TTC549 (cell line): Measurements from ENCODE around the gene TOR3A.

Experiments
- FAIRE-seq: peaks from 2 replicates; lab custom pipeline; 2012; peaks lifted over from hg19 to GRCh38; lab: Jason Lieb, UNC

TOR3A gene

DNA sequence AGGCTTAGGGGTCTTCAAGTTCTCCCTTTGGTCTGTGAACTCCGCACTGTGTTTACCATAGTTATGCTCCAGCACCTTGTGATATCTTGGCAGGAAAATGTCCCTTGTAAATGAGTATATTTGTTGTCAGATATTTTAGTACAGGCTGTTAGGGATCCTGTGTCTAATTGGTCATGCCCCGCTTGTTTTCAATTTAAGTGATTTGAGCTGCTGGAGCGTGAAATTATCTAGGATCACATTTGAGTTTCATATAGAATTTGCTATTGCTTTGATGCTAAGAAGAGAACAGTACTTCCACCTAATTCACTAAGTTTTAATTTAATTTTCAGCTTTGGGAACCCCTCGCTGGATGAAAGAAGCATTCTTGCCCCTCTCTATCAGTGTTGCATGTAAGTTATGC is 15.4 kb upstream of the TOR3A start:
- no peak for FAIRE-seq

DNA sequence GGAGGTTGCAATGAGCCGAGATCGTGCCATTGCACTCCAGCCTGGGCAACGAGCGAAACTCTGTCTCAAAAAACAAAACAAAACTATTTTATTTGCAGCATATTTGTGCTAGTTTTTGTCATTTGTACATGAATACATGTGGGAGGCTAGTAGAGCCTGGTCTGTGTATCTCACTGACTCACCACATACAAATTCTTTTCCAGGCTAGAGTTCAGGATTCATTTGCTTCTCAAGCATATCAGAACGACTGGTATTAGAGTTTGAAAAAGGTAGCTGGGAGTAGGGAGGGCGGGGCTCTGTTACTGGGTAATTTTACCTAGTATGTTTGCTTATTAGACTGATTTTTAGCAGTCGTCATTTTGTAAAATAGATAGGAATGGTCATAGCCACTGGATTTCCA is 4.5 kb upstream of the TOR3A start:
- FAIRE-seq = no peak

DNA sequence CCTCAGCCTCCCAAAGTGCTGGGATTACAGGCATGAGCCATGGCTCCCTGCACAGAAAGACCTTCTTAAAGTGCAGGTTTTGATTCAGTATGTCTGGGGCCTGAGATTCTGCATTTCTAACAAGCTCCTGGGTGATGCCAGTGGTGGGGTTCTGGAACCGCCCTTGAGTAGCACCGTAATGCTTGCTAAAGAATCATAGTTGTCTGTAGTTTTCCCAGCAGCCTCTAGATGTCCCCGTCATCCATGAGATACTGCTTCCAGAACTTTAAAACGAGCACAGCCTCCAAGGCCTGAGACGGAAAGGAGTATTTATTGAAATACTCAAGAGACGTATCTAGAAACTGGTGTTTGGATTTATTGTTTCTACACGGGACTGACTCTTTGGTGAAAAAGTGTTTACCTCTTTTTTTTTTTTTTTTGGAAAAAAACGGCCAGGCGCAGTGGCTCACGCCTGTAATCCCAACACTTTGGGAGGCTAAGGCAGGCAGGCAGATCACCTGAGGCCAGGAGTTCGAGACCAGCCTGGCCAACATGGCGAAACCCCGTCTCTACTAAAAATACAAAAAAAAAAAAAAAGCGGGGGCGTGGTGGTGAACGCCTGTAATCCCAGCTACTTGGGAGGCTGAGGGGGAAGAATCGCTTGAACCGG is 2.6 kb upstream of the TOR3A start:
- FAIRE-seq = peak; percentile 98

DNA sequence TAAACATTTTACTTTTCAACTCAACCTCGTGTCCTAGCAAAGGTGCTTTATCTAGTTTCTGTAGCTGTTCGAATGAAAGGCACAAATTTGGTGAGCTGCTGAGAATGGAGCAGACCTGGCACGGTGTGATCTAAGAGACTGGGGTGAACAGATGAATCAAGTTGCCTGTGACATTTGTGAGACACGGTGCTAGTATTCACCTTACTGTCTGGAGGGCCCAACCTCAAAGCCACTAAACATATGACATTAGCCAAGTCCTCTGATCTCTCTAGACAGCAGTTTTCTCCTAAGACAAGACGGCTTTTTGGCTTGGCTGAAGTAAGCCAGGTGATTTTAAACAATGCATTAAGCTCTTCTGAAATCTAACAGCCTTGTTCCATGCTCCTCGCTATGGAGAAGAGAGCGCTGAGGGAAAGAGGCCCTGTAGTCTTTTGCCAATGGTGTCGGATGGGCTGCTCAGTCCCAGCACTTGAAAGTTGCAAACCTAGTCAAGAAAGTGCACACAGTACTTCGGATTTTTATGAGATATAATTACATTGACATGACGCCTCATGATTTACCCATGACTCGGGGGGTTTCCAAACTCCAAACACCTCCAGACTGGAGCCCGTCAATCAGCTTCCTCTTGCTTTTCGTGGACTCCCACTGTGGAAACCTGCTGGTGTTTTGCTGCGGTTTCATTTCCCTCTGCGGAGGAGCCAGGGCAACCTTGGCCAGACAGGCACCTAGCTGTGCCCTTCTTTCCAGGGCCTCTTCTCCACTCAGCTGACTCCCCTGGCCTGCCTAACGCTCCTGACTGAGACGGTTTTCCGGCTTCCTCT is 794 bp upstream of the TOR3A start:
- no peak for FAIRE-seq

DNA sequence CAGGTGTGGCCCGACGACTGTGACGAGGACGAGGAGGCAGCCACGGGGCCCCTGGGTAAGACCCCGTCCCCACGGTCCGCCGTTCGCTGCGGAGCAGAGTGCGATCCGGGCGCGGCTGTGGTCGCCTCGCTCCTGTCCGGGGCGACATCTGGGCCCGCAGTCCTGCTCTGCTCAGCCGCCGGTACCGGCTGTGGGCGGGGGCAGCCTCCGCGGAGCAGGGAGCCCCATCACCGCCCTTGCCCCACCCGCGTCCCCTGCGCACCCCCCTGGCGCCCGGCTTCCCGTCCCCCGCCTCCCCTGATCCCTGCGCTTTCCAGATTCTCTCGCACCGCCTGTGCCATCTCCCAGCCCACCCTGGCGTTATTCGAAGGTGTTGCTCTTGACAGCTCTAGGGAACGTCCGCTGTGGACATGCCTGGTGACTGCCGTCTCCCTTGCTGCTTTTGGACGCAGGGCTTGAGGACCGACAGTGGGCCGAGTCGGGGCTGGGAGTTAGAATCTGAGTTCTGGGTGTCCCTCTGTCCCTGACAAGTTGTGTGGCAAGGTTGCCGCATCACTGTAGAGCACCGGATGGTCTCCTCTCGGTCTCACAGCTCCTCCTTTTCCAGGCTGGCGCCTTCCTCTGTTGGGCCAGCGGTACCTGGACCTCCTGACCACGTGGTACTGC is 596 bp downstream of the TOR3A start:
- no peak for FAIRE-seq

DNA sequence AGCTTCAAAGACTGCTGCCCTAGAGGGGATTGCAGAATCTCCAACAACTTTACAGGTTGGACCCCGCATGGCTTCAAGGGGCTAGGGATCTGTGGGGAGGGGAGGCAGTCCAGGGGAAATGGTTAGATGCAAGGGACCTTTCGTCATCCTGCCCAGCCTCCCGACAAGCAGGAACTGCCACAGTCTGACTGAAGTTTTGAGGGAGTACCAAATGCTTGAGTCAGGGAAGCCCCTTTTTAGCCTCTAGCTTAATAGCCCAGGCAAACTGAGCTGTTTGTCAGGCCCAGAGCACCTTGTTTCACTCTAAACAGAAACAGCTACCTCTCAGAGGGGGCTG is 1.1 kb downstream of the TOR3A start:
- no peak for FAIRE-seq

DNA sequence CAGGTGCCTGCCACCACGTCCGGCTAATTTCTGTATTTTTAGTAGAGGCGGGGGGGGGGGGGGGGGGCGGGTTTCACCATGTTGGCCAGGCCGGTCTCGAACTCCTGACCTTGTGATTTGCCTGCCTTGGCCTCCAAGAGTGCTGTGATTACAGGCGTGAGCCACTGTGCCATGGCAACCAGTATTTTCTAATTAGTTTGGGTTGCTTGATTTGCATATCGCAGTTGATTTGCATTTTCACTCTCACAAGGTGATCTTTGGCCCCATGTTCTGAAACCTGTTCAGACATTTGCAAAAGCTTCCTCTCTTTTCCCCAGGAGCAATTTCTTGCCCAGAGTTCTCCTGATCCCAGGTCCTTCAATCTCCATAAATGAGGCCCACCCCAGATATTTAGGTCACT is 1.7 kb downstream of the TOR3A start:
- FAIRE-seq = no peak

DNA sequence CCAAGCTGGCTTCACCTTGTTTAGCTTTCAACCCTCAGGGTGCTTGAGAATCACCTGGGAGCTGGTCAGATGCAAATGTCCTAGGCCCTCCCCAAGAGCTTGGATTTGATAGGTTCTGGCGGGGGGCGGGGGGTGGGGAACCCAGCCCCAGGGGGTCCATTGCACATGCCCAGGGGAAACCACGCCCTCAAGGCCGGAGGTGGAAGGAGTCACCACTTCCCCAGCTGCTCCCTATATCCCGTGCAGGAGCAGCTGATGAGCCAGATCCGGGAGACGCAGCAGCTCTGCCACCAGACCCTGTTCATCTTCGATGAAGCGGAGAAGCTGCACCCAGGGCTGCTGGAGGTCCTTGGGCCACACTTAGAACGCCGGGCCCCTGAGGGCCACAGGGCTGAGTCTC is 5.8 kb downstream of the TOR3A start:
- FAIRE-seq = no peak

DNA sequence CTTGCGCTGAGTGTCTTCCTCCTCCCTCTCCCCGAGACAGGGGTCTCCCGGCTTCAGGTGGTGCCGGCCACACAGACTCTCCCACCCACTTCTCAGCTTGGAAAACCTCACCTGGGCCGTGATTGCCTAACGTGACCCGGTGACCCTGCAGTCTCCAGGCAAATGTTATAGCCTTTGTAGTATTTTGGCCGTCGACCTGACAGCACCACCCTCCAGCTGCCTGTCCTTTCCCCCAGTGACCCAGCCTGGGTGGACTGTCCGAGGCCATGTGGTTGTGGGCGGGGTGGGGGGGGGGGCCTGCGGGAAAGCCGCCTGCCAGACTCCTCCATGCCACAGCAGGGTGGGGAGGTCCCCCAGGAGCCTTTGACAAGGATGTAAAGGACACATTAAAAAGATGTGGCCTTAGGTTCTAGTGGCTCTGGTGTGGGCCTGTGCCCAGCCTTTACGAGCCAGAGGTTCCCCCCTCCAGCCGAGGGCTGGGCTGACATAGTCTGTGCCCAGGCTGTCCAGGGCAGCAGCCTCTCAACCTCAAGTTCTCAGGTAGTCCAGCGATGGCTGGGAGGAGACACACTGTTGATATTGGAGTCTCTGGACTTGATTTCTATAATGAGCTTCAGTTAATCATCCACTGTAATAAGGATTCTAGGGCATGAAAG is 8.1 kb downstream of the TOR3A start:
- no peak for FAIRE-seq

DNA sequence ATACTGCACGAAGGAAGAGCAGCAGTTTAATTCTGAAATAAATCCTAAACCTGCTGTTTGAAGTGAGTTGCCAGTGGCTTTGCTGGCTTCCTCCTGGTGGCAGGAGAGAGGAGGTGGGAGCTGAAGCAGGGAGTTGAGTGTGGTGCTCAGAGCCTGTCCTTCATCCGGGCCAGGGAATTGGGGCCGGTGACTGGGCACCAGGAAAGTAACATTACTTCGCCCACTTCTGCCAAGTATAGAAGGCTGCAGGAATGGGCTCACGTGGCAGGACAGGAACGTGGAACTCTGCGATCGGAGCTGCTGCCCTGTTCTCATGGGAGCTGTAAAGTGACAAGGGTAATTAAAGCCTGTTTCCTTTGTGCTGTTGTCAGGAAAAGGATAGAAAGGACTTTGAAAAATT is 8.7 kb downstream of the TOR3A start:
- FAIRE-seq = no peak

DNA sequence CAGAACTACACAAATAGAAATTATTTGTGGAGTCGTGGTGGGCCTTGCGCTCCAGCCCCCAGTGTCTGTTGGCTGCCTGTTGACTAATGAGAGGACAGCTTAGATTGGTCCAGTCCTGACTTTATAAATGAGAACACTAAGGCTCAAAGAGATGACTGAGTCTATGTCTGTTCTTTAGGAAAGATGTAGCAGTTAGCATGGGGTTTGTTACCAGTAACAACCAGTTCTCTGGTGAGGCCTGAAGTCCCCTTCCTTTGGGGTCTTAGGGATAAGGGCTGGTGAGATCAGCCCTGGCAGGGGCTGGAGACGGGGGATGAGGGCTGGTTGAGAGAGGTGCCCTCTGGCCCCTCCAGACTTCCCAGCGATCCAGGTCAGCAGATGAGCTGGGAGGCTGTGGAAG is 9.1 kb downstream of the TOR3A start:
- FAIRE-seq = no peak

DNA sequence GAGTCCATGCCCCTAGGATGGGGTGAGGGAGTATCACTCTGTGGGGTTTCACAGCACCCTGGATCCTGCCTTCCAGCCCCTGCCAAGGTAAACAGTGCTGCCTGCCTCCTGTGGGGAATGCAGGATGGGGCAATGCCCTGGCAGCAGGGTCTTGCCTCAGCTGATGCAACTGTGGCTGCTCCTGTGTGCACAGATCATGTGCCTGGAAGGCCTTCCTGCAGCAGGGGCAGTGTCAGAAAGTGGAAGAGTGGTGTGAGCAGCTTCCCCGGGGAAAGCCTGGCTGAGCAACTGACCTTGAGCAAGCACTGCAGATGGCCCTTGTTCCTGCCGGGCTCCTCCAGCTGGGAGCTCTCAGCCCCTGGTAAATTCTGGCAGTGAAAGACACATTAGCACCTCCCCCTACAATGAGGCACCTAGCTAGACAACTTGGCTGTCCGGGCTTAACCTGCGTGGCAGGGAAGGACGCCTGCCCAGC is 9.9 kb downstream of the TOR3A start:
- FAIRE-seq = no peak

DNA sequence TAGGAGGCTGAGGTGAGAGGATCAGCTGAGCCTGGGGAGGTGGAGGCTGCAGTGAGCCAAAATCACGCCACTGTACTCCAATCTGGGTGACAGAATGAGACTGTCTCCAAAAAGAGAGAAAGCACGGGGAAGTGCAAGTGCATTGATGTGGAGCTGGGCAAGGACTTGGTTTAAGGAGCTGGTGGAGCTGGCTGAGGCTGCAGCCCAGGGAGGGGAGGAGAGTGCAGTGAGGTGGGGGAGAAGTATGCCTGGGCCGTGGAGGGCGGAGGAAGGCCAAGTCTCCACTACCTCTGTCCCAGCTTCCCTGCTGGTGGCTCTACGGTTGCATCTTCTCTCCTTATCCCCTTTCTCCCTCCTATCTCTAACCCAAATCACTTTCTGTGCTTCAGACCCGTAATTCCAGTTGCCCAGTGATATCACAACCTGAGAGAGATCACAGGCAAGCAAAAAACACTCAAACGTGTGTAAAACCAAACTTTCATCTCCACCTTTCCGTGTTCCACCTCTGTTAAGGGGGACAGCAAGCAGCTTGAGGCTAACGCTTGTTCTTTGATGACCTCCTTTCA is 11.1 kb downstream of the TOR3A start:
- FAIRE-seq = no peak

DNA sequence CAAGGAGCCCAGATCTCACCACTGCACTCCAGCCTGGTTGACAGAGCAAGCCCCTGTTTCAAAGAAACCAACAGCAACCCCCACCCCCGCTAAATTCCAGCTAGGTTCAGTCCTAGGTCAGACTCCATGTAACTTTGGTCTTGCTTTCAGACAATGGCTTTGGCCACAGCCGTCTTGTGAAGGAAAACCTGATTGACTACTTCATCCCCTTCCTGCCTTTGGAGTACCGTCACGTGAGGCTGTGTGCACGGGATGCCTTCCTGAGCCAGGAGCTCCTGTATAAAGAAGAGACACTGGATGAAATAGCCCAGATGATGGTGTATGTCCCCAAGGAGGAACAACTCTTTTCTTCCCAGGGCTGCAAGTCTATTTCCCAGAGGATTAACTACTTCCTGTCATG is 12.9 kb downstream of the TOR3A start:
- no peak for FAIRE-seq

DNA sequence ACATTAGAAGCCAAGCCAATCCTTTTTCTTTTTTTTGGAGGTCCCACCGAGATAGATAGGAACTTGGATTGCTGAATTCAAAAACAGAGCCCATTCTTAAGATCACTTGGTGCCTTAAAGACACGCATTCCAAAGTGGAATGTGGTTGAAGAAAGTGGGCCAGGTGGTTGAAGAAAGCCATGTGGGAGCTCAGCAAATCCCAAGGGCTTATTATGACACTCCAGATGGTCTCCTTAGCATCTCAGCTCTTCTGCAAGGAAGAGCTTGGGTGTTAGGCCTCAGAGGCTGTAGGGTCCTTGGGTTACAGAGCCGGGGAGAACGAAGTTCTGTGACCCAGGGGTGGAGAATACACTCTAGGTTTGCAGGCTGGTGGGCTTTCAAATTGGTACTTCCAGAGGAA is 13.5 kb downstream of the TOR3A start:
- FAIRE-seq = no peak

DNA sequence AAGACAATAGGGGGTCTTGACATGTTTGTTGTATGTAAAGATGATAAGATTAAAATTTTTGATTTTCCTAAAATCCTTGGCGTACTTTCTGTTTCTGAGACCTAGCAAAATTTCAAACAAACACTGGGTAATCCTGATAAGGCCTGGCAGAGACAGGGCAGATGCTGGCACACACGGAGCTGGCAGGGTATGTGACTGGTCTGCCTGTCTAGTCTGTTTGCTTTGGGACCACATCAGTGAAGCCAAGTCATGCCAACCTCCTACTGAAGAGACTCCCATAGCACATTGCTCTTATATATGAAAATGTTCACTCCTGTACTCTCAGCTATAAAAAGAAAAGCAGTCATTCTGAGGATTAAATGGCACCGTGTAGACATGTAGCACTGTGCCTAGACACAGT is 14.1 kb downstream of the TOR3A start:
- no peak for FAIRE-seq

DNA sequence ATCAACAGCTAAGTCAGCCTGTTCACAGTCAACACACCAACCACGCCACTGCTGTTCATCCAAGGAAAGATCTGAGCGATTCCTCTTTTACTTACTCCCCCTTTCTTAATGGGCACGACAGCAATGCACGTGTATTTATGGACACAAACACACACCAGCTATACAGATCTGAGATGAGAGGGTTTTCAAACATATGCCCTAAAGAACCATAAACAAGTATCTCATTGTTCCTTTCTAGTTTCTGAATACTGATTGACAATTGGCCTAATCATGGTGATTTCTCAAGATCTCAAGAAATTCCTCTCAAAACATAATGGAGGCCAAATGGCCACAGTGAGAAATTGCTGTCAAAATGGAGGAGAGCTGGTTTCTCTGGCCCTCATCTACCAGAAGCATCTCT is 18.0 kb downstream of the TOR3A start:
- FAIRE-seq = no peak

DNA sequence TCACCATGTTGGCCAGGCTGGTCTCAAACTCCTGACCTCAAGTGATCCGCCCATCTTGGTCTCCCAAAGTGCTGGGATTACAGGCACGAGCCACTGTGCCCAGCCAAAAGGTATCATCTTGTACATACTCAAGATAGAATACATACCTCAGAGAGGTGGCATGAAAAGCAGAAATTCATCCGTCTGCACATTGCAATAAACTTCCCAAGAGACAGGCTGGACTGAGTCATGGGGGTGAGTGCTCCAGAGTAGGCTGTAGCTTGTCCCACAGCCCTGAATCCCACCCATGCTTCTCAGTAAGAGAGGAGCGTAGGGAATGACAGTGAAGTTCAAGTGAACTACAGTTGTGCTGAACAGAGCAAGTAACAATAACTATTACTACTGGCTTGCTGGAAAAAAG is 19.7 kb downstream of the TOR3A start:
- FAIRE-seq = no peak

DNA sequence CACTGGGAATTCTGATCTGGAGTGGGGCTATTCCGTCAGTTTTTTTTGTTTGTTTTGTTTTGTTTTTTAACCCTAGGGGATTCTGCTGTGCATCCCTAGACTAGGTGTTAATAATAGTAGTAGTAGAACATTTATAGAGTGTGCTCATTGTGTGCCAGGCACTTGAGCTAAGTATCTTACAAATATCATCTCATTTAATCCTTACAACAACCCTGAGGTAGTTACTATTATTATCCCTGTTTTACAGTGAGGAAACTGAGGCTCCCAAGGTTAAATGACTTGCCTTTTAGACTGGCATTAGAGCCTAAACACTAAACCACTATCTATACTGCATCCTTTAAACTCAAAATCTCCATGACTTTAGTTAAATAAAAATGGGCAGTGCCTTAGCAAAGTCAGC is 22.1 kb downstream of the TOR3A start:
- FAIRE-seq = no peak

DNA sequence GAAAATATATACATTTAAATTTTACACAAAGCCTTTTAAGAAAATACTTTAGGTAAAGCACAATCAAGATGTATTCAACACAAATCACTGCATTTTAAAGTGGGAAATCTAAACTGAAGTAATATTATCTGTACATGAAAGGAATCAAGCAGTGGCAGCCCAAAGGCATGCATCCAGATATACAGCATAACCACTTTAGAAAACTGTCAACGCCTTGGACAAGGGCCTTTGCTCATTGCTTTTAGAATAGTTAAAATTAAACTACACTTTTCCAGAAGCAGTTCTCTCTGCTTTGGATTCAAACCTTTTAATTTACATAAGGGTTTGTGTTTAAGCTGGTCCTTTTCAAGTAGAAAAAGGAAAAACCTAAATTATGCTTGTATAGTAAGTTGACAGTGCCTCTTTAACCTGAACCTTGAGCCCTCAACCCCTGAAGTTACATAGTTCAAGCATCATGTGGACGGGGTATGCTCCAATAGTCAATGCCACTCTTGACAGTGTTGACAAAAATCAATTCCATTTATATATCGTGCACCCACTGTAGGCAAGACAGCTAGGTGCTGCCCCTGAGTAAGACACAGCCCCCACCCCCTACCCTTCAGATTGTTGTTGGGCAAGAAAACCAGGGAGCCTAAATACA is 22.9 kb downstream of the TOR3A start:
- no peak for FAIRE-seq

DNA sequence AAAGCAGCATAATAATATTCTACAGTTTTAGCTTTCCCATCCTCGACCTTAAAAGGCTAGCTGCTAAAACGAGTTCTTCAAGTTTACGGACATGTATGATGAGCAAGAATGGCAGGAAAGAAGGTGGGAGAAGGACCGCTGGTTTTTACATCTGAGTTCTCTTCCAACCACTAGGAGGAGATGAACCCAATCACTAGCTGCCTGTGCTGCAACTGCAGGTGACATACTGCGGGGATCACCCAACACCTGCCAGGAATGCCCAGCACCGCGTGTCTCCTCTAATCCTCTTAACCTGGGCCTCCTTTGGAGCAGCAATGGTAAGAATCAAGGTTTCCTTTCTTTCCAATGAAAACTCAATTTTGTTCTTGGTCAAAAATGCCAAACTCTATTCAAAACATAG is 23.5 kb downstream of the TOR3A start:
- FAIRE-seq = no peak
